Neural cell (in vitro differentiated cells): ENCODE results near the gene LBR.

ENCODE experiments used
- EP300 ChIP-seq: fragments of 450-650 bp; conservative IDR thresholded peaks from 2 replicates; pipeline ENCODE4 v1.6.1; 2014; ENCODE audit warnings: antibody characterized with exemption, mild to moderate bottlenecking, moderate library complexity; ENCODE audit not compliant: poor library complexity, severe bottlenecking
- EZH2 ChIP-seq: fragments of 200-600, 300-800 bp; shearing (Covaris generic), sonication (generic); IDR thresholded peaks from 2 replicates; pipeline ENCODE4 v1.6.1; 2014; ENCODE audit warnings: antibody characterized with exemption, low read length, borderline replicate concordance, mild to moderate bottlenecking; ENCODE audit not compliant: insufficient read depth, poor library complexity, severe bottlenecking
- MXI1 ChIP-seq: fragments of 450-650 bp; conservative IDR thresholded peaks from 2 replicates; pipeline ENCODE4 v1.6.1; 2014; ENCODE audit warnings: antibody characterized with exemption, mild to moderate bottlenecking; ENCODE audit not compliant: poor library complexity, severe bottlenecking
- POLR2AphosphoS5 ChIP-seq: IDR thresholded peaks from 2 replicates; pipeline ENCODE4 v1.6.1; 2012
- RAD21 ChIP-seq: fragments of 450-650 bp; conservative IDR thresholded peaks from 2 replicates; pipeline ENCODE4 v1.6.1; 2014; ENCODE audit warnings: antibody characterized with exemption, mild to moderate bottlenecking, moderate library complexity
- SMC3 ChIP-seq: fragments of 450-650 bp; conservative IDR thresholded peaks from 2 replicates; pipeline ENCODE4 v1.6.1; 2014; ENCODE audit warnings: antibody characterized with exemption, mild to moderate bottlenecking, moderate library complexity; ENCODE audit not compliant: poor library complexity
- TAF1 ChIP-seq: IDR thresholded peaks from 2 replicates; pipeline ENCODE4 v1.6.1; 2012; ENCODE audit warnings: low read depth
- TF ChIP-seq, protein P1 (sequence below): fragments of 450-650 bp; IDR thresholded peaks from 2 replicates; pipeline ENCODE4 v1.5.1; 2014; ENCODE audit warnings: antibody characterized with exemption, mild to moderate bottlenecking, moderate library complexity; ENCODE audit not compliant: poor library complexity, severe bottlenecking
- TF ChIP-seq, protein P2 (sequence below): IDR thresholded peaks from 2 replicates; pipeline ENCODE4 v1.6.1; 2012; ENCODE audit warnings: borderline replicate concordance

DNA sequence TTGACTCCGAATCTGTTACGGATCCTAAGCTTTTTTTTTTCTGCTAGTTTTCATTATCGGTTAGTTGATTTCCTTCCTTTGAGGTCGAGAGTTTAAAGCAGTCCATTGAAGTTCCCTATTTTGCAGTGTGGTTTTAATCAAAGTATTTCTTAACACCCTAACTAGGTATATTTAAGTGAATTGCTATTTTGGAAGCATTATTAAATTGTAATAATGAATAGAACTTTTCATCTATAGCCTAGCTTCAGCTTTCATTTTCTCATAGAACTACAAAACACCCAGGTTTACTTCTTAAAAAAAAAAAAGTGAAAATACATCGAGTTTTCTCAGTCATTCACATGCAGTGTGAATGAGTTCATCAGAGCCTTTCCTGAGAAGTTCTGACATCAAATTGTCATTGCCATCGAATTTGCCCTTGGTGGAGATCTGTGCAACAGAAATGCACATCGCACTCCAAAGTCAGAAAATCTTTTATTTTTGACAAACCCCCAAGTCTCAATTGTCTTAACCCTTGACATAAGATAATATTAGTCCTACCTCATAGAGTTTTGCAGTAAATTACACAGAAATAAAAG is 1.1 kb upstream of the LBR start:
- TF ChIP-seq, protein P1, sequence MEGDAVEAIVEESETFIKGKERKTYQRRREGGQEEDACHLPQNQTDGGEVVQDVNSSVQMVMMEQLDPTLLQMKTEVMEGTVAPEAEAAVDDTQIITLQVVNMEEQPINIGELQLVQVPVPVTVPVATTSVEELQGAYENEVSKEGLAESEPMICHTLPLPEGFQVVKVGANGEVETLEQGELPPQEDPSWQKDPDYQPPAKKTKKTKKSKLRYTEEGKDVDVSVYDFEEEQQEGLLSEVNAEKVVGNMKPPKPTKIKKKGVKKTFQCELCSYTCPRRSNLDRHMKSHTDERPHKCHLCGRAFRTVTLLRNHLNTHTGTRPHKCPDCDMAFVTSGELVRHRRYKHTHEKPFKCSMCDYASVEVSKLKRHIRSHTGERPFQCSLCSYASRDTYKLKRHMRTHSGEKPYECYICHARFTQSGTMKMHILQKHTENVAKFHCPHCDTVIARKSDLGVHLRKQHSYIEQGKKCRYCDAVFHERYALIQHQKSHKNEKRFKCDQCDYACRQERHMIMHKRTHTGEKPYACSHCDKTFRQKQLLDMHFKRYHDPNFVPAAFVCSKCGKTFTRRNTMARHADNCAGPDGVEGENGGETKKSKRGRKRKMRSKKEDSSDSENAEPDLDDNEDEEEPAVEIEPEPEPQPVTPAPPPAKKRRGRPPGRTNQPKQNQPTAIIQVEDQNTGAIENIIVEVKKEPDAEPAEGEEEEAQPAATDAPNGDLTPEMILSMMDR: no peak
- TF ChIP-seq RAD21: no peak
- no peak for TF ChIP-seq POLR2AphosphoS5
- no peak for TF ChIP-seq EP300
- no peak for TF ChIP-seq EZH2
- TF ChIP-seq, protein P2, sequence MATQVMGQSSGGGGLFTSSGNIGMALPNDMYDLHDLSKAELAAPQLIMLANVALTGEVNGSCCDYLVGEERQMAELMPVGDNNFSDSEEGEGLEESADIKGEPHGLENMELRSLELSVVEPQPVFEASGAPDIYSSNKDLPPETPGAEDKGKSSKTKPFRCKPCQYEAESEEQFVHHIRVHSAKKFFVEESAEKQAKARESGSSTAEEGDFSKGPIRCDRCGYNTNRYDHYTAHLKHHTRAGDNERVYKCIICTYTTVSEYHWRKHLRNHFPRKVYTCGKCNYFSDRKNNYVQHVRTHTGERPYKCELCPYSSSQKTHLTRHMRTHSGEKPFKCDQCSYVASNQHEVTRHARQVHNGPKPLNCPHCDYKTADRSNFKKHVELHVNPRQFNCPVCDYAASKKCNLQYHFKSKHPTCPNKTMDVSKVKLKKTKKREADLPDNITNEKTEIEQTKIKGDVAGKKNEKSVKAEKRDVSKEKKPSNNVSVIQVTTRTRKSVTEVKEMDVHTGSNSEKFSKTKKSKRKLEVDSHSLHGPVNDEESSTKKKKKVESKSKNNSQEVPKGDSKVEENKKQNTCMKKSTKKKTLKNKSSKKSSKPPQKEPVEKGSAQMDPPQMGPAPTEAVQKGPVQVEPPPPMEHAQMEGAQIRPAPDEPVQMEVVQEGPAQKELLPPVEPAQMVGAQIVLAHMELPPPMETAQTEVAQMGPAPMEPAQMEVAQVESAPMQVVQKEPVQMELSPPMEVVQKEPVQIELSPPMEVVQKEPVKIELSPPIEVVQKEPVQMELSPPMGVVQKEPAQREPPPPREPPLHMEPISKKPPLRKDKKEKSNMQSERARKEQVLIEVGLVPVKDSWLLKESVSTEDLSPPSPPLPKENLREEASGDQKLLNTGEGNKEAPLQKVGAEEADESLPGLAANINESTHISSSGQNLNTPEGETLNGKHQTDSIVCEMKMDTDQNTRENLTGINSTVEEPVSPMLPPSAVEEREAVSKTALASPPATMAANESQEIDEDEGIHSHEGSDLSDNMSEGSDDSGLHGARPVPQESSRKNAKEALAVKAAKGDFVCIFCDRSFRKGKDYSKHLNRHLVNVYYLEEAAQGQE: no peak
- TF ChIP-seq TAF1: no peak
- TF ChIP-seq SMC3: no peak
- TF ChIP-seq MXI1: no peak
